Left ventricle myocardium superior (tissue), 1 donor: ENCODE data around the gene SPDYE2. TPM values are rescaled to one million over a fixed set of nuclear protein-coding genes. Genes with fewer than 3 reads are reported as not detected.
"Not testable (repeated sequence)": the region's sequence is repeated elsewhere in the genome, so short reads cannot be mapped to it uniquely, and the experiment has no call there.

Experiments used
- ATAC-seq: fragments of 200-7000 bp; cut with Tn5 transposase; one replicate; pipeline ENCODE4 v1.9.1; 2020; ENCODE audit warnings: mild to moderate bottlenecking, moderate library complexity
- DNase-seq: peaks from one replicate; pipeline ENCODE4 v3.0.0-alpha.2; 2020
- intact Hi-C: fragments of 100-400 bp; cut with micrococcal nuclease; formaldehyde crosslinking; loops from one replicate; pipeline ENCODE4 v1.11.0; 2022
- total RNA-seq: library from RNA; stranded (reverse); fragmentation: NEBNext Ultra II Directional; extraction: Animal tissue kit (Norgen Biotek cat#: 25700); gene quantifications from one replicate; pipeline ENCODE4 v1.2.1, GENCODE V29; 2021
- donor health status: DM: no; HTN: yes; CAD: no; lungs with severe emphysema.

Gene SPDYE2
- total RNA-seq, 1 donor from 2014 or later: not detected

DNA sequence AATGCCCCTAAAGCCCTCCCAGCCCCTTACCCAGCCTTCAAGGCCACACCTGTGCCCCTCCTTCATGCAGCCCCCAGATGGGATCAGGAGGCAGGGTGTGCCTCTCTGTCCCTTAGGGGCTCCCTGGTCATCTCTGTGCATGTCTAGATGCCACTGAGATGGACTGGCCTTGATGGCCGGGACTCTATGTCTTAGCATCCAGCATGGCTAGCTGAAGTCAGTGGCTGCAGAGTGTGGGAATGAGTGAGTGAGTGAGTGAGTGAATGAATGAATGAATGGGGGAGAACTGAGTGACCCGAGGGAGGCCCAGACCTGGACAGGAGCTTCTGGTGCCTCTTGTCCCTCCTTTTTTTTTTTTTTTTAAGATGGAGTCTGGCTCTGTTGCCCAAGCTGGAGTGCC, 18.9 kb upstream of the SPDYE2 start:
- intact Hi-C loops, DNase-seq, ATAC-seq: not testable (repeated sequence)

DNA sequence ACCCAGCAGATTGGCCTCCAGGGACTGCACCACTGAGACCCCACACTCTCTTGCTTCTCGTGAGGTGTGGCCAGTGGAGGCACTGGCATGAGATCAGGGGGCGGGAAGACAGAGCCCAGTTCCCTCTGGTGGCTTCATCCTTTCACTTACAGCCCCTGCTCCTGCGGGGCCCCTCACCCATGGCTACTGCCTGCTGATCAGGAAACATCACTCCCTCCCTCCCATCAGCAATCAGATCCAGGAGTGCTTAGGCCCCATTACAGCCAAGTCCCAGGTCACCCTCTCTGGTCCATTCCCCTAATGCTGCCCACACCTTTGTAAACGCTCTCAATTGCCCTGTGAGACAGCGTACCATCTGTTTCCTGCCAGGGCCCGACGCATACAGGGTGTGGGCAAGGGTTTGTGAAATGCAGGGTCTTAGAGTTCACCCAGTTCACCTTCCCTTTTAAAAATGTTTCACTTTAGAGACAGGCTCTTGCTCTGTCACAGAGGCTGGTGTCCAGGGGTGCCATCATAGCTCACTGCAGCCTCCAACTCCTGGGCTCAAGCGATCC, 15.9 kb upstream of the SPDYE2 start:
- DNase-seq, ATAC-seq, intact Hi-C loops: not testable (repeated sequence)

DNA sequence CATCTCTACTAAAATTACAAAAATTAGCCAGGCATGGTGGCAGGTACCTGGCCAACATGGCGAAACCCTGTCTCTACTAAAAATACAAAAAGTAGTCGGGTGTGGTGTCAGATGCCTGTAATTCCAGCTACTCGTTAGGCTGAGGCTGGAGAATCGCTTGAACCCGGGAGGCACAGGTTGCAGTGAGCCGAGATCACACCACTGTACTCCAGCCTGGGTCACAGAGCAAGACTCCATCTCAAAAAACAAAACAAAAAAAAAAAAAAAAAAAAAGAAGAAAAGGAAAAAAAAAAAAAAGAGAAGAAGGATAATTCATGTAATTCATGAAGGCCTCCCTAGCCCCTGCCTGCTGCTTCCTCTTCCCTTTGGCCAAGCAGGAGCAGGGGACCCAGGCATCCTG, 10.4 kb upstream of the SPDYE2 start:
- intact Hi-C loops, ATAC-seq, DNase-seq: not testable (repeated sequence)

DNA sequence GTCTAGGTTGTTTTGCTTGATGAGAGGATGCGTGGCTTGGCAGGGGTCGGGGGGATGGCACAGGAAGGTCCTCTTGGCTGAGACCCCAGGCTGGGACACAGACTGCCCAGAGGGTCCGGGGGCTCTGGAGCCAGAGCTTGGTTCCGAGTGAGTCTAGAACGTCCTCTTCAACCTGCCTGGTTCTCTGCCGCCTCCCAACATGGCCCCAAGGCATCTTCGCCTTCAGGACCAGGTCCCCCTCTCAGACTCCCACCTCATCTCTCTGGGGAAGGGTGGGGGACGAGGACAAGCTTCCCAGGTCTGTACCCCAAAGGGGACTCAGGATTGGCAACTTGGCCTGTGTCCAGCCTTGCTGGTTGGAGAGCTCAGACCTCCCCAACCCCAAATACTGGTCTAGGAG, 8.9 kb upstream of the SPDYE2 start:
- ATAC-seq, intact Hi-C loops: not testable (repeated sequence)
- DNase-seq: peak; percentile 20

DNA sequence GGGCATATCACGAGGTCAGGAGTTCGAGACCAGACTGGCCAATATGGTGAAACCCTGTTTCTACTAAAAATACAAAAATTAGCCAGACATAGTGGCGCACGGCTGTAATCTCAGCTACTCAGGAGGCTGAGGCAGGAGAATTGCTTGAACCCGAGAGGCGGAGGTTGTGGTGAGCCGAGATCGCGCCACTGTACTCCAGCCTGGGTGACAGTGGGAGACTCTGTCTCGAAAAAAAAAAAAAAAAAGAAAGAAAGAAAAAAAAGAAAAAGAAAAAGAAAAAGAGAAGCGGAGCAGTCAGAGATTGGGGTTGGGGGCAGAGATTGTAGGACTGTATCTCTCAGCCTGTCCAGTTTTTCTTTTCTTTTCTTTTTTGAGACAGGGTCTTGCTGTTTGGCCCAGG, 8.3 kb upstream of the SPDYE2 start:
- ATAC-seq, intact Hi-C loops: not testable (repeated sequence)
- peak; percentile 26 for DNase-seq

DNA sequence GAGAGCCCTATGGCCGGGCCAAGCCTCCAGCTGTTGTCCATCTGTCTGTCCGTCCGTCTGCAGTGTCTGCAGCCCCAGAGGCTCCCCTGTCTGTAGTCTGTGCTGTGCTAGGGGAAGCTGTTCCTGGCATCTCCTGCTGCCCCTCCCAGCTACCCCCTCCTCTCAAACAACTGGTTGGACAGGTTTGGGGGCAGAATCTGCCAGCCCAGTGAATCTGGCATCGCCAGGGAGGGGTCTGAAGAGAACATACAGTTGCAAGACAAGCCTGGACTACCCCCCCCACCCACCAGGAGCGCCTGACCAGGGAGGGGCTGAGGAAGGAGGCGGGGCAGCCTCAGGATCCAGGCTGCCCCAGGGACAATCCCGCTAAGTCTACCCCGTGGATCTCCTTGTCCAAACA, 7.4 kb upstream of the SPDYE2 start, which contains the start of gene UPK3BL2:
UPK3BL2 (minus strand) TSS at position 101 of the 400 bp plus-strand sequence; CDS start at position 41, 60 bp downstream.
- ATAC-seq: peak; percentile 55
- intact Hi-C loops, DNase-seq: not testable (repeated sequence)

DNA sequence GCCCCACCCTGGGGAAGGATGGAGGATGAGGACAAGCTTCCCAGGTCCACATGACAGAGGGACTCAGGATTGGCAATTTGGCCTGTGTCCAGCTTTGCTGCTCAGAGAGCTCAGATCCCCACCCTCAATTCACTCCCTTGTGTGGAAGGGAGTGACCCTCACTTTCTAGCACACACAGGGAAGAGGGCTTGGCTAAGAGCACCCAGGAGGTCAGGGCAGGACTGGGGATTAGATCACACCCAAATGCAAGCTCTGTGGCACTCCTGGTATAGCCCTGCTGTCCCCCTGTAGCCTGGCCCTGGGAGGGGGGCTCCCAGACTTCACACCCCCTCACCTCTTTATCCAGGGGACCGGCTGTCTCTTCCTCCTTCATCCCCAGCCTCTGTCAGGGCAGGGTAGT, 6.7 kb upstream of the SPDYE2 start:
- intact Hi-C loops, DNase-seq: not testable (repeated sequence)
- ATAC-seq: peak; percentile 4

DNA sequence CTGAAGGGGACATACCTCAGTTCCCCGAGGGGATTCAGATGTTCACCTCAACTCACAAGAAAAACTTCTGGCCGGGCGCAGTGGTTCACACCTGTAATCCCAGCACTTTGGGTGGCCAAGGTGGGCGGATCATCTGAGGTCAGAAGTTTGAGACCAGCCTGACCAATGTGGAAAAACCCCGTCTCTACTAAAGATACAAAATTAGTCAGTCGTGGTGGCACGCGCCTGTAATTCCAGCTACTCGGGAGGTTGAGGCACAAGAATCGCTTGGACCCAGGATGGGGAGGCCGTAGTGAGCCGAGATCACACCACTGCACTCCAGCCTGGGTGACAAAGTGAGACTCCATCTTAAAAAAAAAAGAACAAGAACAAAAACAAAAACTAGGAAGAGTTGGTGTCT, 5.7 kb upstream of the SPDYE2 start:
- ATAC-seq, intact Hi-C loops, DNase-seq: not testable (repeated sequence)

DNA sequence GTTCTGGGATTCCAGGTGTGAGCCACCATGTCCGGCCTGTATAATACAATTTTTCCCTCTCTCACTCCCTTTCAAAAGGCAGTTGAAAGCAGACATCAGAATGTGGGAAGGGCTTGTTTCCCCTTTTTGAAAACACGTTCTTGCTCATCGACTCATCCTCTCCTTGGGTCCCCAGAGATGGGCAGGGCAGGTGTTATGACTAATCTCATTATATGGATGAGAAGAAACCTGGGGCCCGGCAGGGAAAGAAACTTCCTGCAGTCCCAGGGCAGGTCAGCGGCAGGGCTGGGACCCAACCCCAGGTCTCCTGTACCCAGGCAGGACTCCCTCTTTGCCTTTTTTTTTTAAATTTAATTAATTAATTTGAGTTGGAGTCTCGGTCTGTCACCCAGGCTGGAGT, 4.7 kb upstream of the SPDYE2 start:
- intact Hi-C loops, ATAC-seq: not testable (repeated sequence)
- peak; percentile 9 for DNase-seq

DNA sequence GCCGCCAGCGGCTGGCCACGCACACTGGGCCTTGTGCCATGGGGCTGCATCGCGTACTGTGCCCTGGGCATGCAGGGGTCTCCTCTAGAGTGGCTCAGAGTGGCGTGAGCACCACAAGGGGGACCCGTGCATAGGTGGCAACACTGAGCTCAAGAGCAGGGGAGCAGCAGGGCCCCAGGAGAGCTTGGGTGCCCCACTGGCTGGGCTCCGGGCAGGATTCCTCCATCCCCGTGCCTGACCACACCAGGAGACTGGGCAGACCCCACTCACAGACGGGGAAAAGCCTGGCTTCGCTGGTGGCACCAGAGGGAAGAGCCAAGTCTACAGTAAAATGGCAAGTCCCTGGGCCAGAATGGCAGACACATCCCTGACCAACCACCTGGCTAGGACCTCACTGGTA, 17.6 kb downstream of the SPDYE2 start:
- intact Hi-C loops: not testable (repeated sequence)
- DNase-seq: peak; percentile 27

DNA sequence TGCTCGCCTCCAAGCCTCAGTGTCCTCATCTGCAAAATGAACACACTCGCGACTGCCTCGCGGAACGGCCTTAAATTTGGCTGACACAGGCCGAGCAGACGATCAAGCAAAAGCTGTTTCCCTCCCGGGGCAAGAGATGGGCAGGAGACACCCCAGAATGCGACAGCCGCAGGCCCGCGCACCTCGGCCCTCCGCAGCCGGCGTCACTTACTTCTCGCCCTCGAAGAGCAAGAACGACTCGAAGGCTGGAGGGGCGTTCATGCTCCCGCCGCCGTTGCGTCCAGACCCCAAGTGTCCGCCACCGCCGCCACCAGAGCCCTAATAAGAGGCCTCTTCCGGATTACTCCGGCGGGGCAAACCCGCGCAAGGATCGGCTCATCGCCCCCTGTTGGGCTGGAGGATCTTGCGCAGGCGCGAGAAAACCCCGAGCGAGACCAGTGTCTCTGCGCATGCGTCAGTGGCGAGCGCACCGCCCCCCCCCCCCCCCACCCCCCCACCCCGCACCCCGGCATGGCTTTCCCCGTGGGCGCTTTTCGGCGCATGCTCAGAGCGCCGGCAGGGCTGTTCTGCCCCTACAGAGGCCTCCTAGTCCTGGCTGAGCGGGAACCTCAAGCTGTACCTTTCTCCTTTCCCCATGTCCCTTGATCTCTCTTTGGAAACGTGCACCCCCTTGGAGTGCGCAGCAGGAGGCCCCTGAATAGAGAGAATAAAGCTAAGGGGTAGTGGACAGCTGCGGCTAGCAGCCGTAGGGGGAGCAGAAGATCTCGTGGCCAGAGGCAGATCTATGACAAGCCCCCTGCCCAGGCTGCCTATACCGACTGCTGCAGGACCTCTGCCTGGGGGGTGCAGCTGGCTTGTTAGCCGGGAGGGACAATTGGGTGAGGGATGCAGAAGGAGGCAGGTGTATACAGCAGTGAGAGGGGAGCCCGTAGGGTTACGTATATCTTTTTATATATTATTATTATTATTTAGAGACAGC, 21.5 kb downstream of the SPDYE2 start, which contains the start of gene POLR2J3:
POLR2J3 (minus strand) TSS at position 323 of the 979 bp plus-strand sequence; CDS start at position 261, 62 bp downstream.
- DNase-seq (peak; percentile 99), ATAC-seq (peak; percentile 96)
- intact Hi-C loops: not testable (repeated sequence)

More for the DNA sequence above, 17.6 kb downstream of the SPDYE2 start:
- not testable (repeated sequence) for ATAC-seq

DNA sequence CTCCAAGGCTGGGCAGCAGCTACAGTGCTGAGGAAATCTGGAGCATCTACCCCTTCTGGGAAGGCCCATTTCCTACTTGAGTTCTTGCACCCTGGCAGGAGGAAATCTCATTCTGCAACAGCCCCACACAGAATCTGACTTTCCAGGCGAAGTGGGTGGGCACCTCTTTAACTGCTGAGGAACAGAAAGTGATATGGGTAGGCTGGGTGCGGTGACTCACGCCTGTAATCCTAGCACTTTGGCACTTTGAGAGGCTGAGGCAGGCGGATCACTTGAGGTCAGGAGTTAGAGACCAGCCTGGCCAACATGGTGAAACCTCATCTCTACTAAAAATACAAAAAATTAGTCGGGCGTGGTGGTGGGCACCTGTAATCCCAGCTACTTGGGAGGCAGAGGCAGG, 23.6 kb downstream of the SPDYE2 start:
- ATAC-seq, intact Hi-C loops: not testable (repeated sequence)

DNA sequence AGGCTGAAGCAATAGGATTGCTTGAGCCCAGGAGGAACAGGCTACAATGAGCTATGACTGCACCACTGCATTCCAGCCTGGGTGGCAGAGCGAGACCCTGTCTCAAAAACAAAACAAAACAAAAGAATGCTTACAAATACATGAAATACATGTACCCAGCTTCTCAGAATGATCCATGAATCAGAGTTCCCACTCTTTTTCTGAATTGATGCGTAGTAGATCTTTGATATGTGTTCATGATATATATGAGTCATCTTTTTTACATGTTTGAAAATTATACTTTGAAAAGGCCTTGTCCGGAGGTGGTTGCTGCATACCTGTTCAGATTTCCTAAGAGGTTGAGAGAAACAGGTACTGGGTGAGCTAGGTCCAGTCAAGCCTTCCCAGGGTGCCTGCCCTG, 25.3 kb downstream of the SPDYE2 start:
- DNase-seq, ATAC-seq, intact Hi-C loops: not testable (repeated sequence)

More for the DNA sequence above, 23.6 kb downstream of the SPDYE2 start:
- DNase-seq: not testable (repeated sequence)

DNA sequence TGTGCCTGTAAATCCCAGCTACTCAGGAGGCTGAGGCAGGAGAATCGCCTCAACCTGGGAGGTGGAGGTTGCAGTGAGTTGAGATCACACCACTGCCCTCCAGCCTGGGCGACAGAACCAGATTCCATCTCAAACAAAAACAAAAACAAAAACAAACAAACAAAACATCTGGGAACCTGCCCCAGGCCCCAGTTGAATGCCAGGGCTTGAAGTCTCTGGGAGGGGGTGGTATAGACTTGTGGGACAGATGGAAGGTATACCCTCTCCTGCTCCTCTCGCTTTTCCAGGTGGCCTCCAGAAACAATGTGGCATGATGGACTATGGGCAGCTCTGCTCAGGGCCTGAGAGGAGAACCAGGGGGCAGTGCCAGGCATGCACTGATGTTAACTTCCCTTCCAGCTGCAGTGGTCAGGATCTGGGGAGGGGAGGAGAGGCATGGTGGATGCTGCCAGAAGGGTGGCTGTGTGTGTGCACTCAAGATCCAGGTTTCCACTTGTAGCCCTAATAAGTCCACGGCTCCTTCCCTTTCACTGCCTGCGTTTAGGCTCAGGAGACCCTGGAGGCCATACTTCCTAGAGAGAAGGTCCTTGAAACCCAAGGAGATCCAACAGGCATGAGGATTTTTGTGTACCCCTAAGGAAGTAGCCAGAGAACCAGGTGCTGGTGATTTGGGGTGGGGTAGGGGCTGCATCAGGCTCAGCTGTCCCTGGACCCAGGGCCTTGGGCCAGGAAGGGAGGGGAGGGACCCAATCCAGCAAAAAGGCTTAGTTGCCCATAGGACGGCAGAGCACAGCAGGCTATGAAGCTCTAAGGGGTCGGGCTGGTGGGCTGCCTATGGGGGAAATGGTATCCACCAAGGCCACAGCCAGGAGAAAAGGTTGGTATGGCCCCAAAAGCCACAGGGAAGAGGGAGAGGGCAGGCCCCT, 26.6 kb downstream of the SPDYE2 start:
- intact Hi-C loops, DNase-seq, ATAC-seq: not testable (repeated sequence)

DNA sequence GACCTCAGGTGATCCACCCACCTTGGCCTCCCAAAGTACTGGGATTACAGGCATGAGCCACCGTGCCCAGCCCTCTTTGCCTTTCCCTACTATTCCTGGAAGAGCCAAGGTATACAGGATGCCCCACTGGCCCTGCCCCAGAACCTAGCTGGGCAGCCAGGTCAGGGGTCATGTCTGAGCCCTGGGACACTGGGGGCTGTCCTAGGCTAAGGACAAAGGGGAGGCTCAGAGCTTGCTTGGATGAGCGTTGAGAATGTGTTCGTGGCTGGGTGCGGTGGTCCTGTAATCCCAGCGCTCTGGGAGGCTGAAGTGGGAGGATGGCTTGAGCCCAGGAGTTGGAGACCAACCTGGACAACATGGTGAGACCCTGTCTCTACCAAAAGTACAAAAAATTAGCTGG, 27.5 kb downstream of the SPDYE2 start:
- intact Hi-C loops, DNase-seq: not testable (repeated sequence)
- peak; percentile 3 for ATAC-seq

DNA sequence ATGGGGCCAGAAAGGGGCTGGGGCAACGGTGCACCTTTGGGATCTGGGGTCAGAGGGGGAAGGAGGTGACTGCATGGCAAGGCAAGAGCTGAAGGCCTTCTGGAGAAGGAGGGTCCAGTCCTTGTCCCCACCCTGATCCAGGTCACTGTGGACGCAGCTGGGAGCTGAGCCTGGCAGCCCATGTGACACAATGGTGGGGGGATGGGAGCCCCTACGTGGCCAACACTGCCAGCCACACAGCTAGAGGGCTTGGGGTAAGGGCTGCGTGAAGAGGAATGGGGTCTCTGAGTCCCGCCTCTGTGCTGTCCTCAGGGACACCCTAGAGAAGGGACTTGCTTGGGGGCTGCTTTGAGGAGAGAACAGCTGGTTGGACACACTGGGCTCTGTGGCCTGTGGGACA, 30.7 kb downstream of the SPDYE2 start:
- ATAC-seq, DNase-seq, intact Hi-C loops: not testable (repeated sequence)

DNA sequence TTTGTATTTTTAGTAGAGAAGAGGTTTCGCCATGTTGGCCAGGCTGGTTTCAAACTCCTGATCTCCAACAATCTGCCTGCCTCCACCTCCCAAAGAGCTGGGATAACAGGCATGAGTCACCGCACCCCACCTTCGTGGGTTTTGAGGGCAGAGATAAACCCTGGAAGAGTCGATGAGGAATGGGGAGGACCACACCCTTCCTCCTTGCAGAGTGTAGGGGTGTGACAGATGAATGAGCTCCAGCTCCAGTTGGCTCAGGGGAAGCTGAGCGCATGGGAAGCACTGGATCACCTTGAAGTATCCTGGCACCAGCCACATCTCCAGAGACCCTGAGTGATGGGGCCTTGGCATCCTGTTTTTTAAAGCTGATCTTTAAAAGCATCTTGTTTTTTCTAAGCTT, 32.5 kb downstream of the SPDYE2 start:
- ATAC-seq, DNase-seq, intact Hi-C loops: not testable (repeated sequence)

DNA sequence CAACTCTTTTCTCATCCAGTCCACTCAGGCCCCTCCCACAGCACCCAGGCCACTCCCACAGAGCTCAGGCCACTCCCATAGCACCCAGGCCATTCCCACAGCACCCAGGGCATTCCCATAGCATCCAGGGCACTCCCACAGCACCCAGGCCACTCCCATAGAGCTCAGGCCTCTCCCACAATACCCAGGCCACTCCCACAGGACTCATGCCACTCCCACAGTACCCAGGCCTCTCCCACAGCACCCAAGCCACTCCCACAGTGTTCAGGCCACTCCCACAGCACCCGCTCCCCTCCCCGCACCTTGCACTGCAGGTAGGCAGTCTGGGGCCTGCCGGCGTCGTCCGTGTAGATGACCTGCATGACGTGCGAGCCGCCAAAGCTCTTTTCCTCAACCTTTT, 38.8 kb downstream of the SPDYE2 start:
- peak; percentile 7 for ATAC-seq
- intact Hi-C loops, DNase-seq: not testable (repeated sequence)
